ENCODE measurements around the gene DISP3.

The DISP3 gene

DNA sequence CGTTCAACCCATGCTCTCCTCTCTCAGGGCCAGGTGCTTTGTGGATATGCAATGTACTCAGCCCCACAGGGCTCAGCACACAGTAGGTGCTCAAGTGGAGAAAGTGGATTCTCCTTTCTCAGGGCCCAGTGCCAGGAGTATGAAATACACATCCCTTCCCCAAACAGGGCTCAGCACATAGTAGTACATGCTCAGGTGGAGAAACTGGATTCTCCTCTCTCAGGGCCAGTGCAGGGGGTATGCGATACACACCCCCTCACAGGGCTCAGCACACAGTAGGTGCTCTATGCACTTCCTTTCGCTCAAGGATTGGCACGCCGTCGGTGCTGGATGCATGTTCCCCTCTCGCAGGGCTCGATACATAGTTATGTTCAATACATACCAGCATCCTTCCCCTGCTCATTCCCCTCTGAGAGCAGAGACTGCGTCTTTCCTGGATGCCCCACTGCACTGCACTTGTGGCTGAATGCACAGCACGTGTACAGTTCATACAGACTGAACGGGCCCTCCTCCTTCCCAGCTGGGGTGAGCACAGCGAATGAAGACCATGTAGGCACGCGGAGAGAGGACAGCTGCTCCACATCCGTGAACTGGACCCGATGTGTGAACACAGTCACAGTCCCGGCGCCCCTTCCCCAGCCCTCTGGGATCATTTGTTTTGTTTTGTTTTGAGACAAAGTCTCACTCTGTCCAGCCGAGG is 16.6 kb upstream of the DISP3 start:
- no peak for DNase-seq

DNA sequence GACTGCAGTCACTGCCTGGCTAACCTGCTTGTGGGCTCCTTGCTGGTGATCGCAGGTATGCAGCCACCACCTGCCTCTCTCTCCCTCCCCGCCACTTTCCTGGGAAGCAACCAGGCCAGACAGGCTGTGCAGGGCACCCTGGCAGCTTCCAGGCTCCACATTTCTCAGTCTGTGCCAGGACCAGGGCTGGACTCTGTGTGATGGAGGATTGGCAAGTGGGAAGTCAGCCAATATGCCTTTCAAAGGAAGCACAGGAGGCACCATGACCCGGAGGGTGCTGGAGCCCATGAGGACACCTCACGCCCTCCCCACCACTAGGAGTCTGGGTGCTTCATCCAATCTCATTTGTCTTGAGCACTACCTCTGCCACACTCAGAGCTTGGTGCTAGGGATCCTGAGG is 15.8 kb upstream of the DISP3 start:
- DNase-seq = no peak

DNA sequence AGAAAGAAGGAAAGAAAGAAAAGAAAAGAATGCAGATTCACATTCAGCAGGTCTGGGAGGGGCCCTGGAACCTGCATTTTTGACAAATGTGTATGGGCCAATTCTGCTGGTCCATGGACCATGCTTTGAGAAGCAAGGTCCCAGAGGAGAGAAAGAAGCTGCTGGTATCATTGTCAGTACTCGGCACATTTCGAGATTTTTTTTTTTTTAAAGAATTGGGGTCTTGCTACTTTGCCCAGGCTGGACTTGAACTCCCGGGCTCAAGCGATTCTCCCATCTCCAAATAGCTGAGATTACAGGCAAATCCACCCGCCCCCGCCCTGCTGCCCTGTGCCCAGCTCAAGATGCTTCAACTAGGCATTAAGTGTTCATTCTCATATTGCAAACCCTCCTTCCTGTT is 13.6 kb upstream of the DISP3 start:
- no peak for DNase-seq

DNA sequence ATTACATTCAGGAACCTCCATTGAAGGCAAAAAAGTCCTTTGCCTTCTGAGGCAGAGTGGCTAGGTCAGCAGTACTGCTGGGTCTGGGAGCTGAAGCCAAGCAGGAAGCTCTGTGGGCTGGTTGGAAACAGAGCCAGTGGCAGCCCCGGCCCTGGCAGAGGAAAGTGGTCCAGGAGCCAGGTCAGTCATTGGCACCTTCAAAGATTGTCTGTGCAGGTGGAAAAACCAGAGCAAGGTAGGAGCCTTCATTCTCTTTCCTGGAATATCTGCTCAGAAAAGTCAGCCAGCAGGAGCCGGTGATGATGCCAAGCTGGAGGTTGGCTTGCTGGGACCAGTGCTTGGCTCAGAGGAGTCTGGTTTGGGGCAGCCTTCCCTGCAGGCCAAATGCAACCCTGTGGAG is 12.5 kb upstream of the DISP3 start:
- no peak for DNase-seq

DNA sequence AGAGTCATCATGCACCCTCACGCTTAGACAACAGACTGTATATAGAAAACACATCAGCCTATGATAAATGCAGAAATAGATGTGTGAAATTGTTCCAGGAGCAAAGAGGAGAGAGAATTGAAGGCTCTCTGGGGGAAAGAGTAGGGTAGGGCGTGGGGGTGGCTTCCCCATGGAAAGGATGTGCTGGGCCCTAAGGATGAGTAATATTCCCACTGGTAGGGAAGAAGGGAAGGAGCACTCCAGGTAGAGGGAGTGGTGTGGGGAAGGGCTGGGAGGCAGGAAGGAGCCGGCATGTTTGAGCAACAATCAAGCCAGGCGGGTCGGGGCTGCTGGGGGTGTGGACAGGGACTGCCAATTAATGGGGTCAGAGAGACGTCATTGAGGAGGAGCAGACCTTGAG is 10.1 kb upstream of the DISP3 start:
- DNase-seq = no peak

DNA sequence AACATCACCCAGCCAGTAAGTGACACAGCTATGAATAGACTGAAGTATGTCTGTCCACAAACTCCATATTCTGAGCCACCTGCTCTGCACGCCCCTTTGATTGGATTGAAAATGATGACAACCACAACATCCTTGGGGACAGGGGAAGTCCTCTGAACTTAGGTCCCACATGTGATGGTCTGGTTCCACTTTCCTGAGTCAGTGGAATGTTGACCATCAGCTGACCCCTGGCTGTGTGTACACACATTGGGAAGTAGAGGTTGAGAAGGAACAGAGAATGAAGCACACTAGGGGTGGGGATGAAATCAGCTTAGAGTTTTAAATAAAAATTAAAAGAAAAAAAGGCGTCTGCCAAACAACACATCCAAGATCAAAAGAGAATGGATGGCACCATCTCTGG is 8.0 kb upstream of the DISP3 start:
- DNase-seq = no peak

DNA sequence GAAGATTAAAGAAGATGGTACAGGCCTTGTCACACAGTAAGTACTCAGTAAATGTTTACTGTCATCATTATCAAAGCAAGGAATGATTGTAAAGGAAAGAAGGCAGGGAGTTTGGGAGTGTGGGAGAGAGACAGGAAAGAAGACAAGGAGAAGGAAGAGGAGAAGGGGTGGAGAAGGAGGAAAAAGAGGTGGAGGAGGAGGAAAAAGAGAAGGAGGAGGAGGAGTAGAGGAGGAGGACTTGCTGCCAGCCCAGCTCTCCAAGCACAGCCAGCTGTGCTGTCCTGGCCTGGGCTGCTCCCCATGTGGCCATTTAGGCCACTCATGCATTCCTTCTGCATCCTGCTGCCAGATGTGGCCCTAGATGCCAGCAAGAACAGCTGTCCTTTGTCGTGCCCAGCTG is 7.5 kb upstream of the DISP3 start:
- DNase-seq = no peak

DNA sequence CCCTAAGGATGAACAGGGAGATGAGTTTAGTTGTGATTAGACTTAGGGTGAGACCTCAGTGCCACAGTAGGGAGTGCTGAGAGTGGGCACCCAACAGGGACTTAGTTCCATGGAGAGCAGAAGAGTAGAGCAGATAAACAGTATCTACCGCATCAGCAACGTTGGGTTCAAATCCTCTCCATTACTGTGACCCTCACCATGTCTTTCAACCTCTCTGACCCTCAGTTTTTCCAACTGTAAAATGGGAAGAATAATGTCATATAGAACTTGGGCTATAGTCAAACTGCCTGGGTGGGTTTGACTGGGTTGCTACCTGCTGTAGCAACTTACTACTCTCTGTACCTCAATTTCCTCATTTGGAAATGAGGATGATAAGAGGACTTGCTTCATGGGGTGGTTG is 6.7 kb upstream of the DISP3 start:
- DNase-seq = no peak

DNA sequence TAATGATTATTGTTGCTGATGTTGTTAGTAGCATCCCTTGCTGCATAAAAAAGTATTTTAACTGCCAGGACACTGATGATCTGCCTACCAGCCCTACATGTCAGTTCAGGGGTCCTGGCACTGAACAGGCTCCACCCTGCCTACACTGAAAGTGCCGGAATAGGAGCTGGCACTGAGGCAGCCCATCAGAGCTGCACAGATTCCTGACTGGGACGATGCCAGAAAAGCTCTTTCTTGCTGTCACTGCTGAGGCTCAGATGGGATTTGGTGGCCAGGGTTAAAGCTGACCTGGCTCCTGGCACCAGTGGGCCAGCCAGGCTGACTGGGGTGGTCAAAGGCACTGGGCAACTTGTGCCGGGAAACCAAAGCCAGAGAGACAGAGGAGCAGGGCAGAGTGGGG is 6.2 kb upstream of the DISP3 start:
- DNase-seq = no peak

DNA sequence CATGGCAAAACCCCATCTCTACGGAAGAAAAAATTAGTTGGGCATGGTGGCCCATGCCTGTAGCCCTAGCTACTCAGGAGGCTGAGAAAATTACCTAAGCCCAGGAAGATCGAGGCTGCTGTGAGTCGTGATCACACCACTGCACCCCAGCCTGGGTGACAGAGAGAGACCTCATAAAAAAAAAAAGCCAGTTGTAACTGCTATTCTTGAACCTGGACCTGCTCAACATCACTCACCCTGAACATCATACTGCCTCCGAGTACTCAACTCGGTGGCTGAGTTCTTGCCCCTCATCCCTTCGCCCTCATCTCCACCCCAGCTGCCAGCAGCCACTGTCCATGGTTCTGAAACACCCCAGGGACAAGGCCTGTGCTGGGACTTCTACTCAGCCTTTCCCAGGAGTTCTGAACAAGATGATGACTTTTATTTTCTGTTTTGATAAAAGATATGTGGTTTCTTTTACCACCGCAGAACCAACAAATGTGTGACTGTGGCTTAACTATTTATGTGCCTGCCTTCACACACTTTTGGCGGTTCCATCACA is 5.4 kb upstream of the DISP3 start:
- DNase-seq = no peak

DNA sequence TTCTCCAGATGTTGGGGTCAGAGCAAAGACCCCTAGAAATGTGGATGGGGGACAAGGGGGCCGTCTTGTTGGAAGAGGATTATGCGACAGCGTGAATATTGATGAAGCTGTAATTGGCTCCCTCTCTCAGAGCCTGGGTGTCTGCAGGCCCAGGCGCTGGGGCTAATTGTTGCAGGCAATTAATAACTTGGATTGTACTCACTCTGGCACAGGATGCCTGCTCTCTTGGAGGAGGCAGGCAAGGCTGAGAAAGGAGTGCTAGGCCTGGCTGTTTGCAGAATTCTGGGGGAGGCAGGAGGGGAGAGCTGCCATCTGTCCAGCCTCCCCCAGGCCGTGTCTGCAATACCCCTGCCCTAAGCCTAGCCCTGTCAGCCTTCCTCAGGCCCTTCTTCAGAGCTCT is 4.1 kb upstream of the DISP3 start:
- no peak for DNase-seq

DNA sequence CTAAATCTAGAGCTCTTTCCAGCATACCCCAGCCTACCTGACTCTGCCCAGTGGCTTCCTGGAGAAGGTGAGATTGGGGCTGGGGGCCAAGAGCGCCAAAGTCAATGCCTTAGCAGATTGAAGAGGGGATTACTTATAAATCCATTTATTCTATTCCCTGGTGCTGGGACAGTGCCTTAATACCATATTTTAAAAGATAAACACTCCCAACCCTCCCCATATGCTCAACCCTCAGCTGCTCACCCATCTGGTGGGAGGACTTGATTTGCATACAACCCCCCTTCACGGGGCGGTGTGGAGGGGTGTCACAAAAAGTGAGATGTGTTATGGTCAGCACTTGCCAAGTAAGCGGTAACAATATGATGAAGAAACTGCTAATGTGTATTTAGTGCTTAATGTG is 3.2 kb upstream of the DISP3 start:
- no peak for DNase-seq

DNA sequence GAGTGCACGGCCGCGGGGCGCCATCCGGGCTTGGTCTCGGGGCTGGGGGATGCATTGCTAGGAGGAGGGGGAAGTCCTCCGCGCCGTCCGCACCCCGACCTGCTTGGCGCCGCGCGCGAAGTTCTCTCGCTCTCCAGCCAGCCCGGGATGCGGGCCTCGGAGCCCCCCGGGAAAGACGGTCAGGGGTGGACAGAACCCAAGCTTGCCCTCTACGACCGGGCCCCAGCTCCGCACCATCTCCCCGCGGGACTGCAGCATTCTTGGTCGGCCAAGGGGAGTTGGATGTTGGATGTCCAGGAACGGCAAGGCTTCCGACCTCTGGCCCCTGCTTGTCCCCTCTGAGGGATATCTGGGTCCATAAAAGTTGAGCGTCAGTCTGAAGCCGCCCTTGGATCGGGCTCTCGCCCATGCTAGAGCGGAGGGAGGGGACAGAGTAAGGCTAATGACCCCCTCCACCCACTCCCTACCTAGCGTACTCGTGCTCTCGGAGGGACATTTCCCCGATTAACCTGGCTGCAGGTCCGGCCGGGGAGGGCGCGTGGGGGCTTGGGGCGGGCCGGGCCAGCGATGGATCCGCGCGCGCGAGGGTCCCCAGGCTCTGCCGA is 522 bp downstream of the DISP3 start:
- no peak for DNase-seq

DNA sequence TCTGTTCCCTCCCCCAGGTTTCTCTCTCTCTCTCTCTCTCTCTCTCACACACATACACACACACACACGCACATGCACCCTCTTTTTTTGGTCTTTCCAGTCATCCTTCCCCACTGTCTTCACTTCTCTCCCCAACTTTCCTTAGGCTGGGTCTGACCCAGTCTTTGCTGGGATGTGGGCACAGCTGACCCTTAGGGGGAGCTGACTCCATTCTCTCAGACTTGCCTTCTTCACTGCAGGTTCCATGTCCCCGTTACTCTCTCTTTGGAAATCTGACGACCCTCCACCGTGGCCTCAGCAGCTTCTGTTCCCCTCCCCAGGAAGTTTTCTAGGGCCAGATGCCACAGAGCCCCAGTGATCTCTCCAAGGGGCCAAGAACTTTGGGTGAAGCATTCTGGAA is 2.1 kb downstream of the DISP3 start:
- DNase-seq = no peak

DNA sequence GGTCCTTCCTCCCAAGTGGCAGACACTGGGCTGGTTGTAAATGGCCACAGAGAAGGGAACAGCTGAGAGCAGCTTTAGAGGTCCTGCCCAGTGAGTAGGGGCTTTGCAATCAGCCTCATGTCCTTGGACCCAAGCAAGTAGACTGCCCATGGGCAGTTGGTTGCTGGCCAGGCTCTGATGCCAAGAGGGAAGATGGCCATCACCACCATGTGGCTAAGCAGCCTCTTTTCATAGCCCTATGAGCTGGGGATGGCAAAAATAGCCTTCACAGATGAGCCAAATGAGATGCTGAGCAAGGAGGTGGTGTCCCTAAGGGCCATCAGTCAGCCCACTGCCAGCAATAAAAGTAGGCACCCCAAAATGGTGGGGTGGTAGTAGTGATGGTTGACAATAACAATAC is 3.2 kb downstream of the DISP3 start:
- DNase-seq = no peak

DNA sequence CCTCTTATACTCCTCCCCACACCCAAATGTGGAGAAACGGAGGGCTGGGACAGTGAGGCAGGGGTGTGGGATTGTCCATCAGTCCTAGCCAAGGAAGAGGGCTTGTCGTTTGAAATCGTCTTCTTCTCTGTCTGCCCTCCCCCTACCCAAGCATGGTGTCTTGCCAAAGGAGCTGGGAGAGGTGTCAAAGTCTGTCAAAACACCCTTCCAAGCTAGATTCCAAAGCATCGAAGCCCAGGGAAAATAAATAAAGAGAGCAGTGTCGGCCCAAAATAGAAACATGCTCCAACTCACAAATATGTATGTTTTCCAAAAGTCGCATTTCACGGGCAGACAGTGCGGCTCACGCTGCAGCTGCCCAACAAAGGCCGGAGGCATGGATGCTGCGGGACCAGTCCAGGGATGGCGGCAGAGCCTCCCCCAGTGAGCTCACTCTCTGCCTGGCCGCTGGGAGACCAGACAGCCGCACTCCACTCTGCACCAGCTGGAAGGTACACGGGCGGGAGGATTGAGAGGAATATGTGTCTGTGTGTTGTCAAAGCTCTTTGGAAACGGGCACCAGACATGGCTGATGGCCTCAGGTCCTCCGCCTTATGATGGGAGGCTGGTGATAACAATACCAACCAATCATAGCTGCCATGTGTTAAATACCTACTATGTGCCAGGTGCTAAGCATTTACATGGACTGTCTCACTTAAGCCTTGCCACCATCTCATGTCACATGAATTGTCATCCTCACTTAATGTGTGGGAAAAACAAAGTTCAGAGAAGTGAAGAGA is 3.9 kb downstream of the DISP3 start:
- no peak for DNase-seq

DNA sequence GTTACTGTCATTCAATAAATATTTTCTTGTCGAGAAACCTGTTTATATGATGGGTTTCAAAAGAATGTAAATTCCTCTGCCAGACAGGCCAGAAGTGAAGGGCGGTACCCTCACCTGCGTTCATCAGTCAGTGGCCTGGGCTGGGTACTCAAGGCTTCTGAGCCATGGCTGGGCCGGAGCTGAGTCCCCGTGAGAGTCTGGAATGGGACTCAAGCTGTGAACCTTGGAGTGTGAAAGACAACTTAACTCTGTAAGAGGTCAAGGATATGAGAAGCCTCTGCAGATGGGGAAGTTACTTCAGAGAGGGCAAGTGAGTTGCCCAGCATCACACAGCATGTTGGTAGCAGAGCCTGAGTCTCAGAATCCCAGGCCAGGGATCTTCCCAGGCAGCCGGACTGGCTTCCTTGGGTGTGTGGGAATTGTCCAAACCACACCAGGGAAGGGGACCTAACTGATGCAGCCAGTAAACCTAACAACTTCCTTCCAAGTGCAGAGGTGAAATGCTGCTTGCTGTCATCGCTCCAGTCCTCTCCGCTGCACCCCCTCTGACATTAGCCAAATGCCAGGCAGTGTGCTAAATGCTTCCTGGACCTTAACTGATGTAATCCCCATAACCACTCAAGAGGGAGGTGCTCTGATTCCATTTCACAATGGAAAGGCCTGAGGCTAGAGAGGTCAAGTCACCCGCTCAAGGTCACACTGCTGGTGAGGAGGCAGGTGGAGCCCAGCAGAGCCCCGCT is 4.8 kb downstream of the DISP3 start:
- no peak for DNase-seq

DNA sequence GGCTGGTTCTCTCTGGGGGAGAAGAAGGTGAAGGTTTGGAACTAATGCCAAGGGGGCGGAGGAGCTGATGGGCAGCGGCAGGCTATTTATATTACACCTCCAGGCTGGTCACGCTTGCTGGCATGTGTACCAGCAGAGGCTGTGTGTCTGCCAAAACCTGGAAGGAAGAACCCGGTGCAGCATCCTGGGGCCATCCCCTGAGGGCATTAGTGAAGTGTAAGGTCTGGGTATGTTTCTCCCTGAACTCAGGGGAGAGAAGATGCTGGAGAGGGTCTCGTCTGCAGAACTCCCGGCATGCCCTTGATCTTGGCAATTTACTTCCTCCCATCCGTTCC is 5.3 kb downstream of the DISP3 start:
- DNase-seq = no peak

DNA sequence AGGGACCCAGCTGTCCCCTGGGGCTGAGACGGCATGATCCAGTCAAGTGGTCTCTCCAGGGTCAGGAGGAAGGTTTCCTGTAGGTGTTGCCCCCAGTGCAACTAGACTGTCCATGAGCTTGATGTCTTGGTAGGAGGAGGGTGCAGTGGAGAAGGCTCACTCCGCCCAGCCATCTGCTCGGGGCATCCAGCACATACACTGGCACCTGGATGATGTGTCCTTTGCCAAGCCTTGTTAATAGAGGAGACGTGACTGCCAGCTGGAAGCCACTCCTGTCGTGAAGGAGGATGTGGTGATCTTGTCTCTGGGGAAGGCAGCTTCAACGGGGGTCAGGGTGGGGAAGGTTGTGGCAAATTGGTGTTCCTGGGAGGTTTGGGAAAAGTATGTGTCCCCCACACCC is 6.2 kb downstream of the DISP3 start:
- DNase-seq = no peak

DNA sequence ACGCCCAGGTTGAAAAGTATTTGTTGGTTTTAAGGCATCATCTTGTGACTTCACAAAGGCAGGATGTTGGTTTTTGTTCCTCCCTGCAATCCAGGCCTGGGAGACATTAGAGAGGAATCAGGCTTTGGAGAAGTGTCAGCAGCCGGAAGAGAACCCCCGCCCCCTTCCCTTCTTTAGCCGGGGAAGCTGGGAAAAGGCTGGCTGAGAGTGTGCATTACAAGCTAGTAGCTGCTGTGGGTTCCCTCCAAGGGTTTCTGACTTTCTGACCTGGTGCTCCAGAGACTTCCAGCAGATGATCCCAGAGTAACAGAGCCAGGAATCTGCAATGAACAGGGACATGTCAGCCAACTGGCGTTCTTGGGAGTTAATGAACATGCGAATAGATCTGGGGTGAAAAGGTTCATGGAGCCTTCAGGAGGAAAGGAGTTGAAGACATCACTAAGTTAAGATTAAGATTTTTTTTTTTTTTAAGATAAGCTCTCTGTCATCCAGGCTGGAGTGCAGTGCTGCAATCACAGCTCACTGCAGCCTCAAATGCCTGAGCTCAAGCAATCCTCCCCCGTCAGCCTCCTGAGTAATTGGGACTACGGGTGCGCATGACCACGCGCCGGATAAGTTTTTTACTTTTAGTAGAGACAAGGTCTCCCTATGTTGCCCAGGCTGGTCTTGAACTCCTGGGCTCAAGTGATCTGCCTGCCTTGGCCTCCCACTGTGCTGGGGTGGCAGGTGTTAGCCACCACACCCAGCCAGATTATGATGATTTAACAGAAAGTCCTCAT is 7.5 kb downstream of the DISP3 start:
- no peak for DNase-seq

DNA sequence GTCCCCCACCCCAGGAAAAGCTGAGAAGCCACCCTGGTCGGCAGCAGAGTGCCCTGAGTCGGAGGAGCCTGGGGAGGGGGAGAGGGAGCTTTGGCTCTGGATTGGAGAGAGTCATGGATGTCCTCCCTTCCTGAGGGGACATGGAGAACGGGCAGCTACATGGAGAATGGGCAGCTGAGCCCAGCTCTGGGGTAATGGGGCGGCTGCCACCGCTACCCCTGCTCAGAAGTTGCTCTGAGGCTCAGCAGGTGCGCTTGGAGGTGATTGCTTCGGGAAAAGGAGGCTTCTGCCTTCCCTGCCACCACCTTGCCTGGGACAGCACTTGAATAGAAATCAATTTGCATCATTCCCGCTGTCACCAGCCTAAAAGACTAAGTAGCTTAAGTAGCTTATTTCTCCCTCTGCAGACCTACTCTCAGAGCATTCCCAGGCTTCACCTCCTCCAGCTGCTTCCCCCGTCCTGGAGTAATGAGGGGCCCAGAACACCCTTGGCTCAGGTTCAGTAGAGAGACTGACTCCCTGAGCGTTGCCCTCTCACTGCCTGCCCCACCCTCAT is 8.3 kb downstream of the DISP3 start:
- DNase-seq = no peak

DNA sequence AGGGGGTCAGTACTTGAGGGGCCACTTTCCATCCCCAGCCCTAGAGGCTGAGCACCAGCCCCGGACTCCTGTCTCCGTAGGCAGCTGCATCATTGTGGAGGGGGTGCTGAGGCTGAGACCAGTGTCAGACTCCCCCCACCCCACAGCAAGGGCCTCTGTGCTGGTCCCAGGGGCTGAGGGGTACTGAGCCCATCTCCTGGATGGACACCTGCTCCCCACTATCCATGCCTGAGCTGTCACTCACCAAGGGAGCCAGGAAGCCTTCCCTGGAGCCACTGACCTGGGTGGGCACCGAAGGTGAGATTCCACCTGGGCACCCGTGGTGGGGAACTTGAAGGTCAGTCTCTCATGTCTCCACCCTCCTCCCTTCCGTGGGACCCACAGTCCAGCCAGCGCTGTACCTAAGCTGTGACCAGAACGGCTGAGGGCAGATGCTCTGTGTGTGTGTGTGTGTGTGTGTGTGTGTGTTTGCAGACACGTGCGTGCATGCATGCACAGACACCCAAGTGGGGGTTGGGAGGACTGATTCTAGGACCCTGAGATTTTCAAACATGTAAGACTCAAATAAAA is 9.3 kb downstream of the DISP3 start:
- no peak for DNase-seq

Data from stimulated activated CD4-positive, alpha-beta T cell treated with anti-CD3 and anti-CD28 coated beads, Interleukin-12 subunit alpha, Interleukin-12 subunit beta, amount 100 ng/mL, for 4 hours (primary cell).